Measurements from ENCODE around the gene LCE1D.

GRCh38 chr1:152786077-152786476 is 10.4 kb upstream of the LCE1D start, which contains the start of gene LCE1E:
- TF ChIP-seq CTCF (IDR thresholded peaks at IDR 0.05 in 2 of 3, conservative IDR thresholded peaks at IDR 0.05 in 1 of 3; ENCODE audit: borderline replicate concordance in 1 of 3, insufficient read depth in 1 of 3, low read depth in 2 of 3, low read length in 2 of 3), result no peak
- no peak for TF ChIP-seq POLR2A (IDR thresholded peaks at IDR 0.05; ENCODE audit: borderline replicate concordance, extremely low read depth, insufficient read depth, insufficient read length)
- no peak for TF ChIP-seq CEBPB (IDR thresholded peaks at IDR 0.05; ENCODE audit: low read depth)
- TF ChIP-seq, protein P1, sequence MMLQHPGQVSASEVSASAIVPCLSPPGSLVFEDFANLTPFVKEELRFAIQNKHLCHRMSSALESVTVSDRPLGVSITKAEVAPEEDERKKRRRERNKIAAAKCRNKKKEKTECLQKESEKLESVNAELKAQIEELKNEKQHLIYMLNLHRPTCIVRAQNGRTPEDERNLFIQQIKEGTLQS (IDR thresholded peaks at IDR 0.05), result no peak

Data from HCT116 (cell line).